CD4-positive, CD25-positive, alpha-beta regulatory T cell (primary cell): ENCODE results near the gene CDH26. TPM values are rescaled to one million over a fixed set of nuclear protein-coding genes. Genes with fewer than 3 reads are reported as not detected.

Source experiments
- ATAC-seq, 2 donors: fragments of 150-1000 bp; cut with Tn5 transposase; one replicate each; pipeline ENCODE4 v1.10.0; 2021; ENCODE audit warnings: low read depth in 2 of 2, moderate number of reproducible peaks in 2 of 2, moderate library complexity in 1 of 2
- DNase-seq, 3 donors: peaks; one replicate each; pipeline versions ENCODE4 v3.0.0 to v3.0.0-alpha.2; 2012 to 2022; ENCODE audit warnings: mixed read lengths in 1 of 3
- H3K27ac ChIP-seq: one replicate; pipeline ENCODE4 v1.7.0; 2013; ENCODE audit warnings: mild to moderate bottlenecking, low read length; ENCODE audit not compliant: insufficient read depth, poor library complexity, severe bottlenecking
- H3K27me3 ChIP-seq: one replicate; pipeline ENCODE4 v1.7.0; 2013; ENCODE audit warnings: low read length; ENCODE audit not compliant: control insufficient read depth, insufficient read depth
- H3K36me3 ChIP-seq: one replicate; pipeline ENCODE4 v1.7.0; 2013; ENCODE audit warnings: mild to moderate bottlenecking, low read length, moderate library complexity; ENCODE audit not compliant: control insufficient read depth, insufficient read depth
- H3K4me1 ChIP-seq: 2 replicates; pipeline ENCODE4 v1.7.0; 2013; ENCODE audit warnings: mild to moderate bottlenecking, low read length; ENCODE audit not compliant: insufficient read depth, control insufficient read depth, poor library complexity, severe bottlenecking
- H3K4me3 ChIP-seq: one replicate; pipeline ENCODE4 v1.7.0; 2013; ENCODE audit warnings: low read depth, mild to moderate bottlenecking, low read length, moderate library complexity
- H3K9me3 ChIP-seq, 2 experiments: 1 replicate in 1 of 2; 2 replicates in 1 of 2; pipeline ENCODE4 v1.7.0; 2013; ENCODE audit warnings: low read length in 2 of 2, mild to moderate bottlenecking in 1 of 2, moderate library complexity in 1 of 2; ENCODE audit not compliant: control insufficient read depth in 2 of 2
- H3K27ac Mint-ChIP-seq, 3 donors: one replicate each; pipeline ENCODE4 v1.8.0; 2020 to 2022; ENCODE audit warnings: mild to moderate bottlenecking in 3 of 3, mixed read lengths in 3 of 3, moderate library complexity in 2 of 3
- H3K27me3 Mint-ChIP-seq: one replicate; pipeline ENCODE4 v1.8.0; 2022; ENCODE audit warnings: mild to moderate bottlenecking, mixed read lengths
- H3K36me3 Mint-ChIP-seq: one replicate; pipeline ENCODE4 v1.8.0; 2020; ENCODE audit warnings: mixed read lengths
- H3K4me1 Mint-ChIP-seq, 4 donors: one replicate each; pipeline ENCODE4 v1.8.0; 2020 to 2022; ENCODE audit warnings: mixed read lengths in 4 of 4, mild to moderate bottlenecking in 1 of 4
- H3K4me3 Mint-ChIP-seq, 4 donors: one replicate each; pipeline ENCODE4 v1.8.0; 2020 to 2022; ENCODE audit warnings: mild to moderate bottlenecking in 4 of 4, mixed read lengths in 4 of 4, moderate library complexity in 3 of 4
- H3K9me3 Mint-ChIP-seq, 7 donors: one replicate each; pipeline ENCODE4 v1.8.0; 2020 to 2022; ENCODE audit warnings: mixed read lengths in 7 of 7, mild to moderate bottlenecking in 3 of 7, moderate library complexity in 2 of 7
- polyA plus RNA-seq, 4 donors: library from polyadenylated mRNA; unstranded; fragments of 300-500 nt; fragmentation: Illumina TruSeq; gene quantifications; one replicate each; pipeline ENCODE4 v1.2.3, GENCODE V29; 2021
- total RNA-seq: library from RNA; stranded (reverse); gene quantifications from one replicate; pipeline ENCODE4 v1.2.3, GENCODE V29; 2022

CDH26 gene
- total and polyA plus RNA-seq, 5 donors from 2014 or later: 0.24 to 1.0 (median 0.31) TPM; not detected in 2

DNA sequence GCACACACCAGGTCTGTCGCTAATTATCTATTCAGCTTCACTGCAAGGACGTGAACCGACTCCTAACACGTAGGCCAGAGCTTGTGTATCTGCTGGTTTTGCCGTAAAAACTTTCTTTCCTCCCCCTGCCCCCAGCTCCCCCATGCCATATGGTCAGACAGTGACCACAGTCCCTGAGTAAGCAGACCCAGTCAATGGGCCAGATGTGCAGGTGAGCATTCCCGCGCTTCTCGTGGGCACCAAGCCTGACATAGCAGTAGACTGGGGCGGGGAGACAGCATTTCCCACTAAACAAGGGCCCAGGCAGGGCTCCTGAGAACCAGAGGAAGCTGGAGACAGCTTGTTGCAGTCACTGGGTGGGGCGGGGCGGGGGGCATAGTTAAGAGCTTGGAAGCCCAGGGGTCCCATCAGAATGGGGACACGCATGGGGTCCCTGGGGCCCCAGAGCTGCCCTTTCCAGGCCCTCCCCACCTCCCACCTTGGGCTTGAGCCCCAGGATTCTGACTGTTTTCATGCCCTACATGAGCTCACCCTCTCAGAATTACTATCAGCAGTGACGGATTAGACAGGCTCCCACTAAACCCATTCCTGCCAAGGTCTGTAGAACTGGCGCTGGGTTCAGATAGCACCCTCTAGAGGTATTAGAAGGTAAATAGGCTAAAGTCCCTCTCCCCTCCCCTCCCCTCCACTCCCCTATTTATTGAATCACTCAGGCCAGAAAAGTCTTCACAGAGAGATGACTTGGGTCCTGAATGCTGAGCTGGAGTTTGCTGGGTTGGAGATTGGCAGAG lies 51.8 kb downstream of the CDH26 start:
- Mint-ChIP-seq H3K4me1 (peaks cover 0 to 20% (median 11%) of the 10 kb centered on the region in 4 donors), H3K9me3 (no peaks in the 10 kb centered on the region), H3K4me3 (no peak overlapping the region), H3K27ac (peak overlapping the region in 1 of 3 donors; percentile 20), H3K27me3 (peaks cover 6% of the 10 kb centered on the region), H3K36me3 (peaks cover 11% of the 10 kb centered on the region)
- H3K4me3 ChIP-seq: no peak overlapping the region
- no peaks in the 10 kb centered on the region for H3K27me3 ChIP-seq
- H3K27ac ChIP-seq: no peak overlapping the region
- DNase-seq (no peak), ATAC-seq (no peak)
- H3K36me3 ChIP-seq: no peaks in the 10 kb centered on the region
- no peaks in the 10 kb centered on the region for H3K9me3 ChIP-seq
- H3K4me1 ChIP-seq: peaks cover 7% of the 10 kb centered on the region

DNA sequence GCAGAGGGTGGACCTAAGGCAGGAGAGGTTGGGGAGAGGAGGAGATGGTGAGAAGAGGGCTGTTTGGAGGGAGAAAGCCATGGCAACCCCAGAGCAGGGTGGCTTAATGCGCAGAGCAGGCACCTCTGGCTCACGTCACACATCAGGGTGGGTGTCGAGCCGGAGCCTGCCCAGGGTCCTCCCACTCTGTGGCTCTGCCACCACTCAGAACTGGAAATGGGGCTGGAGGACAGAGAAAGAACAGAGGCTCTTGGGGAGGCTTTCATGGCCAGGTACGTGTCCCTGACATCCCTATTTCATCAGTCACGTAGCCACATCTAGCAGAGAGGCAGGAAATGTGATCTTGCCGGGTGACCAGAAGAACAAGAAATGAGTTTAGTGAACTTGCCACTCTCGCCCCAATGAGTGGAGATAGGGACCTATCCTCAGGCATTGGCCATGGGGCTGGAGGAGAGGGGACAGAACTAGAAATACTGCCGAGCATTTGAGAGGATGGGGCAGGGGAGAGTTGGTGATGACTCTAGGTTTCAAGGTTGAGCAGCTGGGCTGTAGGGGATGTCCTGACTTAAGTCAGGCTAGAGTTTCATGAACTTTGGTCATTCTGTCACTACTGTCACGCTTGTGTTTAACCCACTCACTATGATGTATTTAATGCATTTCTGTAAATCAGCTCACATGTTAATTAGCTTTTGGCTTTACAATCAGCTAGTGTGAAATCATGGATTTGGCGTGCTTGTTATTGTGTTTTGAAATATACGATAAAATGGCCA lies 52.7 kb downstream of the CDH26 start:
- Histone ChIP-seq H3K27me3 (no peaks in the 10 kb centered on the region), H3K27ac (no peak overlapping the region), H3K4me1 (peaks cover 7% of the 10 kb centered on the region), H3K9me3 (no peaks in the 10 kb centered on the region), H3K4me3 (no peak overlapping the region), H3K36me3 (no peaks in the 10 kb centered on the region)
- H3K36me3 Mint-ChIP-seq: peaks cover 11% of the 10 kb centered on the region
- H3K9me3 Mint-ChIP-seq: no peaks in the 10 kb centered on the region
- H3K4me3 Mint-ChIP-seq: no peak overlapping the region
- ATAC-seq (no peak), DNase-seq (no peak)
- H3K27ac Mint-ChIP-seq: peak overlapping the region in 1 of 3 donors; percentile 20
- peaks cover 15% of the 10 kb centered on the region for H3K27me3 Mint-ChIP-seq
- peaks cover 0 to 20% (median 11%) of the 10 kb centered on the region in 4 donors for H3K4me1 Mint-ChIP-seq

DNA sequence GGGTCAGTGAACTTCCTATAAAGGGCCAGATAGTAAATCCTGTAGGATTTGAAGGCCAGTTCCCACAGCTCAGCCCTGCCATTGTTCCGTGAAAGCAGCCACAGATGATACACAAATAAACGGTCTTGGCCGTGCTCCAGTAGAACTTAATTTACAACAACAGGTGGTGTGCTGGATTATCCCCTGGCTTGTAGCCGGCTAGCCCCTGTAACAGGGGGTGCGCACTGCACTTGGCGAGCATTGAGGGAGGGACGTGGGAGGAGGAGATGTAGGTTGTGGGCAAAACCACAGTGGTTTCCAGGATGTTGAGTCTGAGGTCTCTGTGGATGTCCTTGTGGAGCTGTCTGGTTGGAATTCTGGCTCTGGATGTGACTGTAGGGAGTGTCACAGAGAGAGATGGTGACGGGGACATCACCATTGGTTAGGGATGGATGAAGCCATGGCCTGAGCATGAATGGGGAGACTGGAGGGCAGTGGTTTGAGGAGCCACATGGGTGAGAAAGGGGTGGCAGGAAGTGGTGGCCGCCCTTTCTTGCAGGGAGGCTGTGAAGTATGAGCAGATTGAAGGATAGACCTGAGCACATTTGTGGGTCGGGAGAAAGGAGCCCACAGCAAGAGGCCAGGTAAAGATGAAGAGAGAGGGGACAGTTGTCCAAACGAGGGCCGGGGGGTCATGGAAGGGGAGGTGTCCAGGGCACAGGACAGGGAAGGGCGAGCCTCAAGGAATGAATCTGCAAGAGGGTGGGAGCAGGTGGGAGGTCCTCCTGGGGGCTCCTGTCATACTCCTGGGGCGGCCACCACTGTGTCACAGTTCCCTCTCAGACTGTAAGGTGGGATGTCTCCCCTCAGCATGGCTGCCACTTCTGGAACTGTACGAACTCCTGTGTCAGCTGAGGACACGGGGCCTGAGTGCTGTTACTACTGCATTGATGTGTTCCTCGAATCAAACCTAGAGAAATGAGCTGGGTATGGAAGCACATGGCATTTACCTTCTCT lies 53.6 kb downstream of the CDH26 start:
- peaks cover 14% of the 10 kb centered on the region for H3K36me3 Mint-ChIP-seq
- peak overlapping the region in 1 of 4 donors; percentile 24 for H3K4me3 Mint-ChIP-seq
- peaks cover 0 to 20% (median 11%) of the 10 kb centered on the region in 4 donors for H3K4me1 Mint-ChIP-seq
- Histone ChIP-seq H3K4me1 (peaks cover 7% of the 10 kb centered on the region), H3K27me3 (no peaks in the 10 kb centered on the region), H3K27ac (no peak overlapping the region), H3K36me3 (no peaks in the 10 kb centered on the region), H3K4me3 (no peak overlapping the region), H3K9me3 (no peaks in the 10 kb centered on the region)
- H3K27ac Mint-ChIP-seq: peak overlapping the region in 1 of 3 donors; percentile 53
- H3K9me3 Mint-ChIP-seq: peaks cover 0 to 2% (median 0%) of the 10 kb centered on the region in 7 donors
- ATAC-seq (no peak), DNase-seq (peak in 1 of 3 donors; percentile 16)
- H3K27me3 Mint-ChIP-seq: peaks cover 24% of the 10 kb centered on the region

DNA sequence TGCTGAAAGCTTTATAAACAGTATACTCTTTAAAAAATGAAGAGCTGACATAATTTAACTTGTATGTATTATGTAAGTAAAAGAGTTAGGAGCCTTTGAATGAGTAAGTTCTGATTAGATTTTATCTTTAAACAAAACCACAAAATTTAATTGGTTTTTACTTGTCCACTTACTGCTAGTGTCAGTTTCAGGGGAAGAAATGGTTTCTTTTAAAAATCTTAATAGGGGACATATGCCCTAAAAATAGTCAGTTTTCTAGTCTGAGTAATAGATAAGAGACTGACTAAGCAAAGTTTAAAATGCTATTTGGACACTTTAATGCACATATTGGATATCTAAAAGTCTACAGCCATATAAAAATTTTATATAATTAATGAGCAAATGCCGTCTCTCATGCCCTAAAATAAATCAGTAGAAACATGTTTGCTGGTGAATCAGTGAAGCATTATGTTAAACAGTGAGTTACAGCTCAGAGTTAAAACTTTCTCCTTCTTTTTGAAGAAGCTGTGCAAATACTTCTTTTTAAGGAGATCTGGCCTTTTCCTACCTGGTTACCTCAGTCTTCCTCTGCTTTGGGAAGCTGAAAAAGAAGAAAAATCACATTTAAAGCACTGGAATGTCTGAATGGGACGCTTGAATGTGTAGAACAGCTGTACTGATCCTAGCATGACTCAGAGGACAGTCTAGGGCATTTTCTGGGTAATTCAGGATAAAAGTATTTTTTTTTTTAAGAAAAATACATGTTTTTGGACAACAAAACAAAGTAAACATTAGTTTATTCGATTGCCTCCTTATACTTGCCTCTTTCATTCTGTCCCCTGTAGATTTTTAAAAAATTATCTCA lies 55.3 kb downstream of the CDH26 start:
- H3K4me3 Mint-ChIP-seq: no peak overlapping the region
- DNase-seq: no peak
- H3K36me3 ChIP-seq: no peaks in the 10 kb centered on the region
- H3K9me3 ChIP-seq: no peaks in the 10 kb centered on the region
- H3K4me1 ChIP-seq: peaks cover 7% of the 10 kb centered on the region
- no peak for ATAC-seq
- peaks cover 18% of the 10 kb centered on the region for H3K36me3 Mint-ChIP-seq
- peaks cover 0 to 5% (median 3%) of the 10 kb centered on the region in 7 donors for H3K9me3 Mint-ChIP-seq
- no peak overlapping the region for H3K4me3 ChIP-seq
- peaks cover 32% of the 10 kb centered on the region for H3K27me3 Mint-ChIP-seq
- no peak overlapping the region for H3K27ac ChIP-seq
- H3K27me3 ChIP-seq: no peaks in the 10 kb centered on the region
- no peak overlapping the region for H3K27ac Mint-ChIP-seq
- H3K4me1 Mint-ChIP-seq: peaks cover 0 to 20% (median 11%) of the 10 kb centered on the region in 4 donors

DNA sequence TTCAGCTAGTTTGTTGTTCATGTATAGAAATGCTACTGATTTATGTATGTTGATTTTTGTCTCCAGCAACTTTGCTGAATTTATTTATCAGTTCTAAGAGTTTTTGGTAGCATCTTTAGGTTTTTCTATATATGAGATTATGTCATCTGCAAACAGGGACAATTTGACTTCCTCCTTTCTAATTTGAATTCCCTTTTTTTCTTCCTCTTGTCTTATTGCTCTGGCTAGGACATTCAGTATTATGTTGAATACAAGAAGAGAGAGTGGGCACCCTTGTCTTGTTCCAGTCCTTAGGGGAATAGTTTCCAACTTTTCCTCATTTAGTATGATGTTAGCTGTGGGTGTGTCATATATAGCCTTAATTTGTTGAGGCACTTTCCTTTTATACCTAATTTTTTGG lies 58.2 kb downstream of the CDH26 start:
- Histone ChIP-seq H3K9me3 (no peaks in the 10 kb centered on the region), H3K4me1 (peaks cover 6% of the 10 kb centered on the region), H3K36me3 (no peaks in the 10 kb centered on the region), H3K27me3 (peaks cover 3% of the 10 kb centered on the region), H3K4me3 (no peak overlapping the region), H3K27ac (no peak overlapping the region)
- Mint-ChIP-seq H3K36me3 (peaks cover 15% of the 10 kb centered on the region), H3K9me3 (peaks cover 0 to 14% (median 3%) of the 10 kb centered on the region in 7 donors), H3K4me3 (no peak overlapping the region), H3K4me1 (peaks cover 4 to 11% (median 7%) of the 10 kb centered on the region in 4 donors), H3K27me3 (peaks cover 38% of the 10 kb centered on the region), H3K27ac (no peak overlapping the region)
- DNase-seq (no peak), ATAC-seq (no peak)

DNA sequence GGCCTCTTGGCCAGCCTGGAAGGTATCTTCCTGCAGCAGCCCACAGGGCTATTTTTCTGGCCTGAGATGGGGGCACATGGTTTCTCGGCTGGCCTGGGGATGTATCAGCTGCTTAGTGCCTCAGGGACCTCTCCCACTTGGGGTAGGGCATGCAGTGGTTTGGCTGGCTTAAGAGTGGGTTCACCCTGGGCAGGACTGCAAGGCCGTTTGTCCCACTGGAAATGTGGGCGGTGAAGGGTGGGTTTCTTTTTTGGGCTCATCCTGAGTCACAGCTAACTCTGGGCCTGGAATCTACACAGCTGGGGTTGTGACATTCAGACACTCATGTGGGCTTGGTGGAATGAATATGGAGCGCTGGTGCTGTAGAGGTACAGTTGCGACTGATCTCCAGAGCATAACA lies 62.0 kb downstream of the CDH26 start:
- H3K9me3 ChIP-seq: no peaks in the 10 kb centered on the region
- Mint-ChIP-seq H3K9me3 (peaks cover 0 to 14% (median 3%) of the 10 kb centered on the region in 7 donors), H3K27me3 (peaks cover 30% of the 10 kb centered on the region), H3K27ac (no peak overlapping the region), H3K36me3 (peaks cover 11% of the 10 kb centered on the region), H3K4me1 (peaks cover 0 to 4% (median 1%) of the 10 kb centered on the region in 4 donors), H3K4me3 (no peak overlapping the region)
- H3K4me3 ChIP-seq: no peak overlapping the region
- ATAC-seq (no peak), DNase-seq (no peak)
- no peaks in the 10 kb centered on the region for H3K36me3 ChIP-seq
- peaks cover 3% of the 10 kb centered on the region for H3K27me3 ChIP-seq
- no peaks in the 10 kb centered on the region for H3K4me1 ChIP-seq
- H3K27ac ChIP-seq: no peak overlapping the region
